Loucy (cell line): ENCODE results near the gene EXOC3L1.

Source experiments
- H2AFZ ChIP-seq: fragments of 200-600 bp; sonication (generic); 2 replicates; pipeline ENCODE4 v1.6.0; 2016; ENCODE audit warnings: antibody characterized with exemption, mild to moderate bottlenecking, low read length, moderate library complexity
- H3F3A ChIP-seq: fragments of 200-600 bp; 2 replicates; pipeline ENCODE4 v1.6.0; 2016; ENCODE audit warnings: antibody characterized with exemption, low read depth, mild to moderate bottlenecking
- H3K27me3 ChIP-seq: fragments of 200-600 bp; sonication (generic); 2 replicates; pipeline ENCODE4 v1.6.1; 2014; ENCODE audit warnings: low read length, mild to moderate bottlenecking; ENCODE audit not compliant: insufficient read depth, poor library complexity, severe bottlenecking
- H3K36me3 ChIP-seq: fragments of 200-600 bp; sonication (generic); 2 replicates; pipeline ENCODE4 v1.6.1; 2016; ENCODE audit warnings: low read length; ENCODE audit not compliant: insufficient read depth
- H3K4me1 ChIP-seq: fragments of 200-600 bp; sonication (generic); 2 replicates; pipeline ENCODE4 v1.5.1; 2014; ENCODE audit warnings: low read length, mild to moderate bottlenecking; ENCODE audit not compliant: insufficient read depth, poor library complexity, severe bottlenecking
- H3K4me2 ChIP-seq: fragments of 200-600 bp; sonication (generic); 2 replicates; pipeline ENCODE4 v1.6.0; 2014; ENCODE audit warnings: antibody characterized with exemption, low read length, low read depth, mild to moderate bottlenecking; ENCODE audit not compliant: poor library complexity, severe bottlenecking
- H3K4me3 ChIP-seq: fragments of 200-600 bp; sonication (generic); 2 replicates; pipeline ENCODE4 v1.5.1; 2014; ENCODE audit warnings: low read length, mild to moderate bottlenecking, mixed read lengths; ENCODE audit not compliant: poor library complexity, severe bottlenecking
- H3K79me2 ChIP-seq: fragments of 200-600 bp; sonication (generic); 2 replicates; pipeline ENCODE4 v1.6.1; 2014; ENCODE audit warnings: low read length; ENCODE audit not compliant: insufficient read depth
- H3K9ac ChIP-seq: fragments of 200-600 bp; sonication (generic); 2 replicates; pipeline ENCODE4 v1.6.0; 2014; ENCODE audit warnings: mild to moderate bottlenecking, low read depth, low read length, moderate library complexity; ENCODE audit not compliant: poor library complexity, severe bottlenecking
- H3K9me2 ChIP-seq: fragments of 200-600 bp; sonication (generic); replicated peaks from 2 replicates; pipeline ENCODE4 v1.6.1; 2016; ENCODE audit warnings: low read depth, low read length, mixed read lengths
- H3K9me3 ChIP-seq: fragments of 200-600 bp; sonication (generic); 2 replicates; pipeline ENCODE4 v1.6.1; 2014; ENCODE audit warnings: mild to moderate bottlenecking, antibody characterized with exemption, low read length, low read depth; ENCODE audit not compliant: insufficient read depth
- H4K20me1 ChIP-seq: fragments of 200-600 bp; sonication (generic); 2 replicates; pipeline ENCODE4 v1.6.0; 2014; ENCODE audit warnings: antibody characterized with exemption, low read length, mild to moderate bottlenecking; ENCODE audit not compliant: insufficient read depth, poor library complexity, severe bottlenecking
- CTCF ChIP-seq: fragments of 200-600 bp; sonication (generic); conservative IDR thresholded peaks from 2 replicates; pipeline ENCODE4 v1.5.1; 2014; ENCODE audit warnings: mild to moderate bottlenecking, antibody characterized with exemption, low read length
- EZH2phosphoT487 ChIP-seq: fragments of 200-600 bp; IDR thresholded peaks from 2 replicates; pipeline ENCODE4 v1.6.1; 2018; ENCODE audit warnings: antibody characterized with exemption, mild to moderate bottlenecking, moderate library complexity, borderline replicate concordance

Gene EXOC3L1

GRCh38 chr16:67213197-67214019, 23.5 kb upstream of the EXOC3L1 start:
- H3F3A ChIP-seq: no peaks in the 10 kb centered on the region
- no peaks in the 10 kb centered on the region for H4K20me1 ChIP-seq
- peaks cover 19% of the 10 kb centered on the region for H3K4me1 ChIP-seq
- no peak overlapping the region for H3K4me3 ChIP-seq
- TF ChIP-seq EZH2phosphoT487 (no peak), CTCF (no peak)
- H3K9ac ChIP-seq: no peak overlapping the region
- no peaks in the 10 kb centered on the region for H3K36me3 ChIP-seq
- H3K9me3 ChIP-seq: no peaks in the 10 kb centered on the region
- no peak overlapping the region for H3K4me2 ChIP-seq
- H3K79me2 ChIP-seq: no peaks in the 10 kb centered on the region
- no peak overlapping the region for H2AFZ ChIP-seq
- H3K27me3 ChIP-seq: no peaks in the 10 kb centered on the region
- no peaks in the 10 kb centered on the region for H3K9me2 ChIP-seq

- Histone ChIP-seq H3K4me3 (no peak overlapping the region), H3K36me3 (no peaks in the 10 kb centered on the region), H3K4me2 (no peak overlapping the region), H2AFZ (no peak overlapping the region), H3K79me2 (no peaks in the 10 kb centered on the region), H3F3A (no peaks in the 10 kb centered on the region), H3K9me3 (no peaks in the 10 kb centered on the region), H3K9ac (no peak overlapping the region), H4K20me1 (no peaks in the 10 kb centered on the region), H3K4me1 (peaks cover 19% of the 10 kb centered on the region), H3K9me2 (no peaks in the 10 kb centered on the region), H3K27me3 (no peaks in the 10 kb centered on the region)
- TF ChIP-seq CTCF: no peak
- TF ChIP-seq EZH2phosphoT487: no peak
Observed at GRCh38 chr16:67212766-67213165, 22.8 kb upstream of the EXOC3L1 start.

GRCh38 chr16:67211674-67212073, 21.7 kb upstream of the EXOC3L1 start:
- no peak overlapping the region for H3K9ac ChIP-seq
- peaks cover 8% of the 10 kb centered on the region for H3K4me1 ChIP-seq
- no peaks in the 10 kb centered on the region for H3K9me2 ChIP-seq
- H3K4me2 ChIP-seq: no peak overlapping the region
- H3K36me3 ChIP-seq: no peaks in the 10 kb centered on the region
- H3K27me3 ChIP-seq: no peaks in the 10 kb centered on the region
- H4K20me1 ChIP-seq: no peaks in the 10 kb centered on the region
- no peaks in the 10 kb centered on the region for H3F3A ChIP-seq
- no peaks in the 10 kb centered on the region for H3K79me2 ChIP-seq
- TF ChIP-seq CTCF (no peak), EZH2phosphoT487 (no peak)
- H2AFZ ChIP-seq: no peak overlapping the region
- no peaks in the 10 kb centered on the region for H3K9me3 ChIP-seq
- H3K4me3 ChIP-seq: no peak overlapping the region
